ENCODE results near the gene GSC2. TPM values are rescaled to one million over a fixed set of nuclear protein-coding genes. Genes with fewer than 3 reads are reported as not detected.

The GSC2 gene
- total RNA-seq, 4 donors from 2014 or later: not detected

DNA sequence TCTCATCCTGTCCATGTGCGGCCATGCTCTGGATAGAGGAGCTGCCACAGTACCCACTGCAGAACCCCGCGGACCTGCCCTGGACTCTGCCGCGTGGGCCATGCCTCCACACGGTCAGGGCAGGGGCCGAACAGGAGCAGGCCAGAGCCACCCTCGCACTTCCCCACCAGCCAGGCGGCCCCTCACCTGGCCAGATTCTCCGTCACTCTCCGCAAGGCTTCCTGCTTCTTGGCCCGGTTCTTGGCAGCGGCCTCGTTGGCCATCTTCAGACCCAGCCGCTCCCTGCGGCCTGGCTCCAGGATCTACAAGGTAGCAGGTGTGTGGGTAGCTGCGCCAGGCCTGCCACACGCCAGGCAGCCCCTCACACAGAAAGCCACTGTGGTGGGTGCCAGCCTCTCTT is 15.2 kb downstream of the GSC2 start:
- intact Hi-C loops (cut with DNase I; ENCODE audit: low total_unique reads): no loop called here
- no peak overlapping the region for H3K4me3 ChIP-seq

DNA sequence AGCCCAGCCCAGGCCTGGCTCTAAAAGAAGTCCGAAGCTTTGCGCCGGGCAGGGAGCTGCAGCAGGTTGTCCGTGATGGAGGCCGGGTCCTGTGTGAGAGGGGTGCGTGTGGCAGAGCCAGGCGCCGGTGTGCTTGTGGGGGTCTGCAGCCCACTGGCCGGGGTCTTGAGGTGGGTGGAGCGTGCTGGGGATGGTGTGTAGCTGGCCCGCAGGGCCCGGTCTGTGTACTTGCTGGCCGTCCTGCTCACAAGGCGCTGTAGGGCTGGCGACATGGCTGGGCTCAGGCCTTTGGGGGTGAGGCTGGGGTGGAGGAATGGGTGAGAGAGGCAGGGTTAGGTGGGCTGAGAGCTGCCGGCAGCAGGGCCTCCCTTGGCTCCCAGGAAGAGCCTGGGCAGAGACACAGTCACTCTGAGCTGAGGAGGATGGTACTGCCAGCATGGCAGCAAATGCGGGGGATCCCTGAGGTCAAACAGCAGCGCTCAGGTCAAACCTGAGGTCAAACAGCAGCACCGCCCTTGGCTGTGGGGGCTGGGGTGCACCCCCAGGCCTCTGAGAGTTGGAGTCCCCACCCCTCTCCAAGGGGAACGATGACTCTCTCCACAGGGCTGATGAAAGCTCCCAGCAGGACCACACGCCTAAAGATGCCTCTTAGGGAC is 15.8 kb downstream of the GSC2 start:
- peaks cover 0 to 52% of the 10 kb centered on the region in 2 donors for H3K36me3 ChIP-seq
- H3K9me3 ChIP-seq: no peaks in the 10 kb centered on the region
- peaks cover 0 to 3% of the 10 kb centered on the region in 2 donors for H3K4me1 ChIP-seq
- H3K27ac ChIP-seq: no peak overlapping the region
- DNase-seq (no peak), ATAC-seq (no peak)
- in situ Hi-C loops (cut with MboI; ENCODE audit: low sequenced_read_pairs in 4 of 4): loop anchor here in 1 of 4 donors (25.0 kb wide), 1 partner anchor 503 kb away; no protein-coding TSS in a partner anchor
- no peak for TF ChIP-seq POLR2A (IDR thresholded peaks at IDR 0.05)
- no peak overlapping the region for H3K4me3 ChIP-seq
- intact Hi-C loops (cut with DNase I; ENCODE audit: low total_unique reads): no loop called here
- no peaks in the 10 kb centered on the region for H3K27me3 ChIP-seq

More for the DNA sequence above, 15.2 kb downstream of the GSC2 start:
- H3K36me3 ChIP-seq: peaks cover 0 to 58% of the 10 kb centered on the region in 2 donors
- peaks cover 0 to 3% of the 10 kb centered on the region in 2 donors for H3K4me1 ChIP-seq
- ATAC-seq: no peak
- TF ChIP-seq POLR2A (IDR thresholded peaks at IDR 0.05): no peak
- TF ChIP-seq, protein P1, sequence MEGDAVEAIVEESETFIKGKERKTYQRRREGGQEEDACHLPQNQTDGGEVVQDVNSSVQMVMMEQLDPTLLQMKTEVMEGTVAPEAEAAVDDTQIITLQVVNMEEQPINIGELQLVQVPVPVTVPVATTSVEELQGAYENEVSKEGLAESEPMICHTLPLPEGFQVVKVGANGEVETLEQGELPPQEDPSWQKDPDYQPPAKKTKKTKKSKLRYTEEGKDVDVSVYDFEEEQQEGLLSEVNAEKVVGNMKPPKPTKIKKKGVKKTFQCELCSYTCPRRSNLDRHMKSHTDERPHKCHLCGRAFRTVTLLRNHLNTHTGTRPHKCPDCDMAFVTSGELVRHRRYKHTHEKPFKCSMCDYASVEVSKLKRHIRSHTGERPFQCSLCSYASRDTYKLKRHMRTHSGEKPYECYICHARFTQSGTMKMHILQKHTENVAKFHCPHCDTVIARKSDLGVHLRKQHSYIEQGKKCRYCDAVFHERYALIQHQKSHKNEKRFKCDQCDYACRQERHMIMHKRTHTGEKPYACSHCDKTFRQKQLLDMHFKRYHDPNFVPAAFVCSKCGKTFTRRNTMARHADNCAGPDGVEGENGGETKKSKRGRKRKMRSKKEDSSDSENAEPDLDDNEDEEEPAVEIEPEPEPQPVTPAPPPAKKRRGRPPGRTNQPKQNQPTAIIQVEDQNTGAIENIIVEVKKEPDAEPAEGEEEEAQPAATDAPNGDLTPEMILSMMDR (IDR thresholded peaks at IDR 0.05 in 4 of 5, conservative IDR thresholded peaks at IDR 0.05 in 1 of 5): no peak
- H3K27me3 ChIP-seq: no peaks in the 10 kb centered on the region
- in situ Hi-C loops (cut with MboI; ENCODE audit: low sequenced_read_pairs in 4 of 4): loop anchor here in 1 of 4 donors (25.0 kb wide), 1 partner anchor 502 kb away; no protein-coding TSS in a partner anchor
- no peaks in the 10 kb centered on the region for H3K9me3 ChIP-seq
- peak overlapping the region in 2 of 4 donors; percentile 37 to 75 for H3K27ac ChIP-seq
- no peak for DNase-seq

DNA sequence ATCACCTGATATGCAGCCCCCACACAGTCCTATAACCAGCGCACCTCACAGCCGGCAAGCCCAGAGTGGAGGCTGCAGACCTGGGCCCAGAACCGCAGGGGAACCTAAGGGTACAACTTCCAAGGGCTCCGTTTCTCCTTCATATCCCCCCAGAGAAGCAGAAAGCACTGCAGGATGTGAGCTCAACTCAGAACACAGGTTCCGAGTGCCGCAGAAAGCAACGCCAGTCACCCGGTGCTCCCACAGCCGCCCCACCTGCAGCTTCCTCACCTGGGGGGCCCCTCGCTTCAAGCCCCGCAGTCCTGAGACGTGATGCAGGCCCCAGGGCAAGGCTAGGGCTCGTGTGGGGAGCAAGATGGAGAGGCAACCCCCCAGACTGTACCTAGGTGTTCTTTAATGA is 16.5 kb downstream of the GSC2 start:
- no peaks in the 10 kb centered on the region for H3K9me3 ChIP-seq
- in situ Hi-C loops (cut with MboI; ENCODE audit: low sequenced_read_pairs in 4 of 4) (loop anchor here in 1 of 4 donors (25.0 kb wide), 1 partner anchor 504 kb away; no protein-coding TSS in a partner anchor), intact Hi-C loops (cut with DNase I; ENCODE audit: low total_unique reads) (no loop called here)
- ATAC-seq: no peak
- DNase-seq: no peak
- no peak overlapping the region for H3K4me3 ChIP-seq
- no peak overlapping the region for H3K27ac ChIP-seq
- H3K27me3 ChIP-seq: no peaks in the 10 kb centered on the region
- H3K4me1 ChIP-seq: peaks cover 0 to 3% of the 10 kb centered on the region in 2 donors
- H3K36me3 ChIP-seq: peaks cover 0 to 45% of the 10 kb centered on the region in 2 donors
- TF ChIP-seq POLR2A (IDR thresholded peaks at IDR 0.05): no peak
- TF ChIP-seq, protein P1 (IDR thresholded peaks at IDR 0.05 in 4 of 5, conservative IDR thresholded peaks at IDR 0.05 in 1 of 5): no peak

- DNase-seq (no peak), ATAC-seq (no peak)
- H3K4me1 ChIP-seq: peaks cover 0 to 3% of the 10 kb centered on the region in 2 donors
- no peak overlapping the region for H3K27ac ChIP-seq
- H3K36me3 ChIP-seq: peaks cover 0 to 38% of the 10 kb centered on the region in 2 donors
- intact Hi-C loops (cut with DNase I; ENCODE audit: low total_unique reads): no loop called here
- TF ChIP-seq, protein P1 (IDR thresholded peaks at IDR 0.05 in 4 of 5, conservative IDR thresholded peaks at IDR 0.05 in 1 of 5): no peak
- TF ChIP-seq POLR2A (IDR thresholded peaks at IDR 0.05): no peak
- no peaks in the 10 kb centered on the region for H3K9me3 ChIP-seq
- no peak overlapping the region for H3K4me3 ChIP-seq
- no peaks in the 10 kb centered on the region for H3K27me3 ChIP-seq
- in situ Hi-C loops (cut with MboI; ENCODE audit: low sequenced_read_pairs in 4 of 4): loop anchor here in 1 of 4 donors (25.0 kb wide), 1 partner anchor 504 kb away; no protein-coding TSS in a partner anchor
Observed at GRCh38 chr22:19132693-19133400, 17.2 kb downstream of the GSC2 start.

GRCh38 chr22:19132153-19132552 is 17.9 kb downstream of the GSC2 start:
- Histone ChIP-seq H3K4me1 (peaks cover 0 to 3% of the 10 kb centered on the region in 2 donors), H3K4me3 (no peak overlapping the region), H3K9me3 (no peaks in the 10 kb centered on the region), H3K27me3 (no peaks in the 10 kb centered on the region), H3K27ac (no peak overlapping the region), H3K36me3 (peaks cover 0 to 31% of the 10 kb centered on the region in 2 donors)
- in situ Hi-C loops (cut with MboI; ENCODE audit: low sequenced_read_pairs in 4 of 4) (loop anchor here in 1 of 4 donors (25.0 kb wide), 1 partner anchor 505 kb away; no protein-coding TSS in a partner anchor), intact Hi-C loops (cut with DNase I; ENCODE audit: low total_unique reads) (no loop called here)
- TF ChIP-seq POLR2A (IDR thresholded peaks at IDR 0.05): no peak
- TF ChIP-seq, protein P1 (IDR thresholded peaks at IDR 0.05 in 4 of 5, conservative IDR thresholded peaks at IDR 0.05 in 1 of 5): no peak
- ATAC-seq (no peak), DNase-seq (no peak)
